ENCODE results near the gene IFI44. TPM values are rescaled to one million over a fixed set of nuclear protein-coding genes. Genes with fewer than 3 reads are reported as not detected.

IFI44 gene
- total RNA-seq, 1 donor from 2014 or later: not detected

DNA sequence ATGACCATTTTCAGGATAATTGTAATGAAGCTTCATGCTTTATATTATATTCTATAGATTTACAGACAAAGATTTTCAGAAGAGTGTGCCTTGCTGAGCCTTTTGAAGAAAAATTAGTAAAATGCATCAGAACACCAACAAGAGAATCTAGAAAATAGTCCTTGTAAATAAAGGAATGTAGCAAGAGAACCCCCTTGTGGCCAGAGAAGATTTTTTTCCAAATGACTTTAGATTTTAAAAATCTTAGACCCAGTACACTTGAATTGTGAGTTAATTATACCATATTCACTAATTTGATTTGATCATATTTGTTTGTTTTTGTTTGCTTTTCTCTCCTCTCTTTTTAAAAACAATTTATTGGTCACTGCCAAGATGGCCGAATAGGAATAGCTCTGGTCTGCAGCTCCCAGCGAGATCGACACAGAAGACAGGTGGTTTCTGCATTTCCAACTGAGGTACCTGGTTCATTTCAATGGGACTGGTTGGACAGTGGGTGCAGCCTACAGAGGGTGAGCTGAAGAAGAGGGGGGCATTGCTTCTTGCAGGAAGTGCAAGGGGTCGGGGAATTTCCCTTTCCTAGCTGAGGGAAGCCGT lies 42.2 kb upstream of the IFI44 start:
- TF ChIP-seq, protein P1, sequence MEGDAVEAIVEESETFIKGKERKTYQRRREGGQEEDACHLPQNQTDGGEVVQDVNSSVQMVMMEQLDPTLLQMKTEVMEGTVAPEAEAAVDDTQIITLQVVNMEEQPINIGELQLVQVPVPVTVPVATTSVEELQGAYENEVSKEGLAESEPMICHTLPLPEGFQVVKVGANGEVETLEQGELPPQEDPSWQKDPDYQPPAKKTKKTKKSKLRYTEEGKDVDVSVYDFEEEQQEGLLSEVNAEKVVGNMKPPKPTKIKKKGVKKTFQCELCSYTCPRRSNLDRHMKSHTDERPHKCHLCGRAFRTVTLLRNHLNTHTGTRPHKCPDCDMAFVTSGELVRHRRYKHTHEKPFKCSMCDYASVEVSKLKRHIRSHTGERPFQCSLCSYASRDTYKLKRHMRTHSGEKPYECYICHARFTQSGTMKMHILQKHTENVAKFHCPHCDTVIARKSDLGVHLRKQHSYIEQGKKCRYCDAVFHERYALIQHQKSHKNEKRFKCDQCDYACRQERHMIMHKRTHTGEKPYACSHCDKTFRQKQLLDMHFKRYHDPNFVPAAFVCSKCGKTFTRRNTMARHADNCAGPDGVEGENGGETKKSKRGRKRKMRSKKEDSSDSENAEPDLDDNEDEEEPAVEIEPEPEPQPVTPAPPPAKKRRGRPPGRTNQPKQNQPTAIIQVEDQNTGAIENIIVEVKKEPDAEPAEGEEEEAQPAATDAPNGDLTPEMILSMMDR (IDR thresholded peaks at IDR 0.05; ENCODE audit: unreplicated experiment): peak; percentile 72
- H3K27ac Mint-ChIP-seq: no peak overlapping the region
- DNase-seq (ENCODE audit: low spot score, unreplicated experiment): no peak
- H3K9me3 Mint-ChIP-seq (ENCODE audit: low read depth): peaks cover 3% of the 10 kb centered on the region
- H3K36me3 Mint-ChIP-seq (ENCODE audit: insufficient read depth): no peaks in the 10 kb centered on the region
- peaks cover 5% of the 10 kb centered on the region for H3K27me3 Mint-ChIP-seq
- H3K4me1 Mint-ChIP-seq (ENCODE audit: low read depth): peaks cover 7% of the 10 kb centered on the region
- H3K4me3 Mint-ChIP-seq (ENCODE audit: low read depth): no peak overlapping the region

DNA sequence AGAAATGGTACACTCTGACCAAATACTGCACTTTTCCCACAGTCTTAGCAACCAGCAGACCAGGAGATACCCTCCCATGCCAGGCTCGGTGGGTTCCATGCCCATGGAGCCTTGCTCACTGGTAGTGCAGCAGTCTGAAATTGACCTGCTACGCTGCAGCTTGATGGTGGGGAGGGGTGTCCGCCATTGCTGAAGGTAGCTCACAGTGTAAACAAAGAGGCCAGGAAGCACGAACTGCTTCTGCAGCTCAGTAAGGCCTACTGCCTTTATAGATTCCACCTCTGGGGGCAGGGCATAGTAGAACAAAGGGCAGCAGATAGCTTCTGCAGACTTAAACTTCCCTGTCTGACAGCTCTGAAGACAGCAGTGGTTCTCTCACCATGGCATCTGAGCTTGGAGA lies 41.7 kb upstream of the IFI44 start:
- TF ChIP-seq, protein P1 (IDR thresholded peaks at IDR 0.05; ENCODE audit: unreplicated experiment): no peak
- no peaks in the 10 kb centered on the region for H3K36me3 Mint-ChIP-seq (ENCODE audit: insufficient read depth)
- peaks cover 3% of the 10 kb centered on the region for H3K9me3 Mint-ChIP-seq (ENCODE audit: low read depth)
- H3K4me3 Mint-ChIP-seq (ENCODE audit: low read depth): no peak overlapping the region
- H3K4me1 Mint-ChIP-seq (ENCODE audit: low read depth): peaks cover 7% of the 10 kb centered on the region
- DNase-seq (ENCODE audit: low spot score, unreplicated experiment): no peak
- peaks cover 5% of the 10 kb centered on the region for H3K27me3 Mint-ChIP-seq
- H3K27ac Mint-ChIP-seq: no peak overlapping the region

DNA sequence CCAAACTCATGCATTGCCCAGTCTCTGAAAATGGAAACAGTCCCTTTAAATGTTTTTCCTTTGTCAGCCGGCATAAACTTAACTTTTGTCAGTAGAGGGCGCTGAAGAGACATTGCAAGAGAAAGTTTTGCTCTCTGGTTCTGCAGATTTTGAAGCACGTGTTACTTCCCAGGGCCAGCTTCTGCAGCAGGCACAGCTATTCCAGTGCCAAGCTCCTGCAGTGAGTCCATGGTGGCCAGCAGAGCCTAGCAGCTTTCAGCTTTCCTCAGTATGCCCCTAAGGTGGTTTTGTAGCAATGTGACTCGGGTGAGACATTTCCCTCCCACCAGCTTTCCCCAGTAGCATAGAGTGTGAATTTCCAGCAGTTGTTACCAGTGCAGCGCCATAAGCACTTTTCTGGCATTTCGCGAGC lies 32.0 kb upstream of the IFI44 start:
- no peak overlapping the region for H3K4me3 Mint-ChIP-seq (ENCODE audit: low read depth)
- no peak overlapping the region for H3K27ac Mint-ChIP-seq
- DNase-seq (ENCODE audit: low spot score, unreplicated experiment): peak; percentile 27
- TF ChIP-seq, protein P1 (IDR thresholded peaks at IDR 0.05; ENCODE audit: unreplicated experiment): peak; percentile 81
- no peaks in the 10 kb centered on the region for H3K36me3 Mint-ChIP-seq (ENCODE audit: insufficient read depth)
- peaks cover 2% of the 10 kb centered on the region for H3K27me3 Mint-ChIP-seq
- H3K4me1 Mint-ChIP-seq (ENCODE audit: low read depth): no peaks in the 10 kb centered on the region
- no peaks in the 10 kb centered on the region for H3K9me3 Mint-ChIP-seq (ENCODE audit: low read depth)

DNA sequence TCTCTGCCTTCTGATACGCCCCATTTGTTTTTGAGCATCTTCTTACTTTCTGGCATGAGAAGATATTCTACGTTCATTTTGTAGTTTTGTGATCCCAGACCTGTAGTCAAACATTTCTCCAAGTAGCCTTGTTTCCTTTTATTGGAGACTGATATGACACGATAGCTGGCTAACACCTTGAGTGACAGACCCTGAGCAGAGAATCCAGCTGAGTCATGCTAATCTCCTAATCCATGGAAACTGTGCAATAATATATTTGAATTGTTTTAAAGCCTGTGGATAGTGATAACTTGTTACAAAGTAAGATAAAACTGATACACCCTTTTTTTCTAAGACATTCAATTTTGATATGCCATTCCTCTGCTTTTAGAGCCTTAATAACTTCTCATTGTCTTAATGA lies 30.6 kb upstream of the IFI44 start:
- Mint-ChIP-seq H3K4me3 (ENCODE audit: low read depth) (no peak overlapping the region), H3K4me1 (ENCODE audit: low read depth) (no peaks in the 10 kb centered on the region), H3K27me3 (peaks cover 2% of the 10 kb centered on the region), H3K36me3 (ENCODE audit: insufficient read depth) (no peaks in the 10 kb centered on the region), H3K27ac (no peak overlapping the region), H3K9me3 (ENCODE audit: low read depth) (no peaks in the 10 kb centered on the region)
- no peak for DNase-seq (ENCODE audit: low spot score, unreplicated experiment)
- TF ChIP-seq, protein P1 (IDR thresholded peaks at IDR 0.05; ENCODE audit: unreplicated experiment): no peak

DNA sequence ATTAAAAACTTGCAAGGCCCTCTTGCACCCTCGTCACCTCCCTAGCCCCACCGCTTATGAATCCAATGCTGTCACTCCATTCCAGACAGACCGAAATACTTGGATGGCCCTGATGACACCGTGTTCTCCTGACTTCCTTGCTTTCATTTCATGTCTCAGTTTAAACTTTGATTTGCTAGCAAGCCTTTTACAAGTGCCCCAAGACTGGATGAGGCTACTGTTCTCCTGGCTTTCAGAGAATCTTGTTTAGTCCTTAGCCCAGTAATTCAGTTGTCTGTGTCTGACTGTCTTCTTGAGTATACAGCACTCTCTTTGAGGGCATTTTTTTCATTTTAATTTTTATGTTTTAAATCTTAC lies 30.2 kb upstream of the IFI44 start:
- Mint-ChIP-seq H3K4me3 (ENCODE audit: low read depth) (no peak overlapping the region), H3K36me3 (ENCODE audit: insufficient read depth) (no peaks in the 10 kb centered on the region)

More for the DNA sequence above, 30.2 kb upstream of the IFI44 start:
- no peaks in the 10 kb centered on the region for H3K4me1 Mint-ChIP-seq (ENCODE audit: low read depth)
- TF ChIP-seq, protein P1 (IDR thresholded peaks at IDR 0.05; ENCODE audit: unreplicated experiment): no peak
- no peak for DNase-seq (ENCODE audit: low spot score, unreplicated experiment)
- H3K27ac Mint-ChIP-seq: no peak overlapping the region
- no peaks in the 10 kb centered on the region for H3K9me3 Mint-ChIP-seq (ENCODE audit: low read depth)
- peaks cover 2% of the 10 kb centered on the region for H3K27me3 Mint-ChIP-seq
